ENCODE measurements around the gene CDCP1.

The CDCP1 gene

DNA sequence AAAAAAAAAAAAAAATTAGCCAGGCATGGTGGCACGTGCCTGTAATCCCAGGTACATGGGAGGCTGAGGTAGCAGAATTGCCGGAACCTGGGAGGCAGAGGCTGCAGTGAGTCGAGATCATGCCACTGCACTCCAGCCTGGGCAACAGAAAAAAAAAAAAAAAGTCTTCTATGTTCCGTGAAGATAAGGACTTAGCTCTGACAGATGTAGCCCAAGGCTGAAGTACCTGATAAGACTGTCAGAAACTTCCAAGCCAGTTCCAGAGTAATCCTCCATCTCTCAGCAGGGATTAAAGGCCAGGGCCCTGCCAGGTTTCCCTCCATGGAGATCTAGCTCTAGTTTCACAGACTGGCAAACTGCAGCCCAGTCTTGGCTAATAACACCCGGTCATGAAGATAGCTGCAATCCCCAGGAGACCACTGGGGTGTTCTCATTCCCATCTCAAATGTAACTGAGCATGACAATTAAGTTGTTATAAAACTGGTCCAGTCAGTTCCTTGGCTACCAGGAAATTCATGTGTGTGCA, 8.5 kb downstream of the CDCP1 start:
- TF ChIP-seq, protein P1, sequence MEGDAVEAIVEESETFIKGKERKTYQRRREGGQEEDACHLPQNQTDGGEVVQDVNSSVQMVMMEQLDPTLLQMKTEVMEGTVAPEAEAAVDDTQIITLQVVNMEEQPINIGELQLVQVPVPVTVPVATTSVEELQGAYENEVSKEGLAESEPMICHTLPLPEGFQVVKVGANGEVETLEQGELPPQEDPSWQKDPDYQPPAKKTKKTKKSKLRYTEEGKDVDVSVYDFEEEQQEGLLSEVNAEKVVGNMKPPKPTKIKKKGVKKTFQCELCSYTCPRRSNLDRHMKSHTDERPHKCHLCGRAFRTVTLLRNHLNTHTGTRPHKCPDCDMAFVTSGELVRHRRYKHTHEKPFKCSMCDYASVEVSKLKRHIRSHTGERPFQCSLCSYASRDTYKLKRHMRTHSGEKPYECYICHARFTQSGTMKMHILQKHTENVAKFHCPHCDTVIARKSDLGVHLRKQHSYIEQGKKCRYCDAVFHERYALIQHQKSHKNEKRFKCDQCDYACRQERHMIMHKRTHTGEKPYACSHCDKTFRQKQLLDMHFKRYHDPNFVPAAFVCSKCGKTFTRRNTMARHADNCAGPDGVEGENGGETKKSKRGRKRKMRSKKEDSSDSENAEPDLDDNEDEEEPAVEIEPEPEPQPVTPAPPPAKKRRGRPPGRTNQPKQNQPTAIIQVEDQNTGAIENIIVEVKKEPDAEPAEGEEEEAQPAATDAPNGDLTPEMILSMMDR (conservative IDR thresholded peaks at IDR 0.05; ENCODE audit: low read depth, low read length) = no peak
- H3K4me3 ChIP-seq (ENCODE audit: low read depth, low read length) = no peak overlapping the region
- peak; percentile 52 for DNase-seq (ENCODE audit: low read depth)

- no peak overlapping the region for H3K4me3 ChIP-seq (ENCODE audit: low read depth, low read length)
- DNase-seq (ENCODE audit: low read depth) = peak; percentile 55
- TF ChIP-seq, protein P1 (conservative IDR thresholded peaks at IDR 0.05; ENCODE audit: low read depth, low read length) = no peak
These were observed 10.2 kb downstream of the CDCP1 start for GRCh38 chr3:45135959-45136358.

DNA sequence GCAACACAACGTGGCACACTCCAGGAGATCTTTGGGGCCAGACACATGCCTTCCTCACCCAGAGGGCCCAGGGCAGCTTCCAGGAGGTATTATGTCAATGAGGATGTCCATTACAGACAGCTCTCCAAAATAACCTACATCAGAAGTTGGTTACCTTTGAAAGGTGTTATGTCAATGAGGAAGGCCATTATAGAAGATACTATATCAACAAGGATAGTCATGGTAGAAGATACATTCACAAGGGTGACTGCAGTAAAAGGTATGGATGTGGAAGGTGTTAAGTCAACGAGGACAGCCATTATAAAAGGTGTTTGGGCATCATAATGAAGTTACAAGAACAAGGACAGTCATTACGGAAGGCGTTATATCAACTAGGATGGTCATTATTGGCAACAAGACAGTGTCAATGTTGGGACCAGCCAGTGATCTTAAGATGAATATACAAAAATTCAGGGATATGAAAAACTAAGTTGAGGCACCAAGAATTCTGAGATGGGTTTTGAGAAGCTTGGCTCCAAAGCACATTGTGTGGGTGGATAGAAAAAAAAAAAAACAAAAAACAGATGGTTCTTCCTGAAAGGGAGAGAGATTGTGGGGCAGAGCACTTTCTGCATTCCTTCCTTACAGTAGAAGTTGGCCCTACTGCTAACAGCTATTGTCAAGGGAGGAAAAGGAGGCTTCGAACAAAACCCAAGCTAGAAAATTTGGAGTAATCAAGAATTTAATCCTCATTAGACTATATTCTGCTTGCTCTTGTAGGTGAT, 11.2 kb downstream of the CDCP1 start:
- DNase-seq (ENCODE audit: low read depth) = peak; percentile 69
- H3K4me3 ChIP-seq (ENCODE audit: low read depth, low read length) = no peak overlapping the region
- TF ChIP-seq, protein P1 (conservative IDR thresholded peaks at IDR 0.05; ENCODE audit: low read depth, low read length) = no peak

DNA sequence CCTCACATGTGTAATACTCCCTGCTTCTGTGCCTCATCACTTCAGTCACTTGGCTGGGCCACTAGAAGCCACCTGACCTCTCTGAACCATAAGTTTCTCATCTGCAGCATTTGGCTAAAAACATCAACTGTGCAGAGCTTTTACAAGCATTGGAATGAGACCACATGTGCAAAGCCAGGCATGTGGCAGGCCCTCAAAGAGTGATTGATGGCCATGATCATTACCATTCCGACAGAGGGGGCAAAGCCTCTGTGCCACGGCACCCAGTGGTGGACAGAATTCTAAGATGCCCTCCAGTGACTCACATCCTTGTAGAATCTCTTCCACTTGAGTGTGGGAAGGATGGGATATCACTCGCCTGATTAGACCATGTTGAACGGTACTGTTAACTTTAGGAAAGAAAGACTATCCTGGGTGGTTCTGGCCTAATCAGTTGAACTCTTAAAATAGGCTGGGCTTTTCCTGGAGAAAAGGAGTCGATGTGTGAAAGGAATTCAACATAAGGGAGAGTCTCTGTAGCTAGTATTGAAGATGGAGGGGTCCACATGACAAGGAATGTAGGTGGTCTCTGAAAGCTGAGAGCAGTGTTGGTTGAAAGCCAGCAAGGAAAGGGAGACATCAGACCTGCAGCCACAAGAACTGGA, 13.5 kb downstream of the CDCP1 start:
- TF ChIP-seq, protein P1 (conservative IDR thresholded peaks at IDR 0.05; ENCODE audit: low read depth, low read length) = no peak
- no peak for DNase-seq (ENCODE audit: low read depth)
- H3K4me3 ChIP-seq (ENCODE audit: low read depth, low read length) = no peak overlapping the region

- peak; percentile 48 for DNase-seq (ENCODE audit: low read depth)
- no peak overlapping the region for H3K4me3 ChIP-seq (ENCODE audit: low read depth, low read length)
- TF ChIP-seq, protein P1 (conservative IDR thresholded peaks at IDR 0.05; ENCODE audit: low read depth, low read length) = no peak
These were observed 15.0 kb downstream of the CDCP1 start for GRCh38 chr3:45131201-45131600.

GRCh38 chr3:45130476-45130875, 15.7 kb downstream of the CDCP1 start:
- TF ChIP-seq, protein P1 (conservative IDR thresholded peaks at IDR 0.05; ENCODE audit: low read depth, low read length) = no peak
- H3K4me3 ChIP-seq (ENCODE audit: low read depth, low read length) = no peak overlapping the region
- no peak for DNase-seq (ENCODE audit: low read depth)
